GM21529 (cell line): ENCODE measurements around the gene CACNG5.
"Not testable (repeated sequence)": the region's sequence is repeated elsewhere in the genome, so short reads cannot be mapped to it uniquely, and the experiment has no call there.

ENCODE experiments used
- ATAC-seq: cut with Tn5 transposase; IDR thresholded peaks from one replicate; pipeline ENCODE4 v1.9.1; 2021; ENCODE audit not compliant: unreplicated experiment

The CACNG5 gene

DNA sequence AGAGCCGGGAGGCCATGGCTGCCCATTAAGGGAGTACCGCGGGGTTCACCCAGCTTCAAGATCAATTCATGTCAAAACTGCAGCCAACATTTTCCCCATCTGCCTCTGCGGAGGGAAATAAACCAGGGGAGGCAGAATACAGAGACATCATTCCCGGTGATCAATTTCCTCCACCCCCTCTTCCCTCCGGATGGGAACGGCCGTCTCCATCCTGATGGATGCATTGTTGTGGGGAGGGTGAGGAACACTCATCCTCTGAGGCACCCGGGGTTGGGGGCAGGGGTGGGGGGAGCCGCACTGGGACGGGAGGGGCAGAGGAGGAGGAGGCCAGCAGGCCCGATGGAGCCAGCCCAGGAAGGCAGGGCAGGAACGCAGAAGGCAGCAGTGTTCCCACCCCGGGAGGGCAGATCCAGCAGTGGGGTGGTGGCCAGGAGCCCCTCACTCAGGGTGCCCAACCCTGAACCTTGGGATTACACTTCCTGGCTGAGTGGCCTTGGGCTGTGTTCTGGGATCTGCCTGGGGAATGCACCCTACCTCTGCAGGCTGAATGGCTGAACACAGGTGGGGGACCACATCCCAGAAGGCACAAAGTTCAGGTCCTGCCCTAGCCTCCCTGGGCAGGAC, 14.2 kb downstream of the CACNG5 start:
- ATAC-seq: no peak

DNA sequence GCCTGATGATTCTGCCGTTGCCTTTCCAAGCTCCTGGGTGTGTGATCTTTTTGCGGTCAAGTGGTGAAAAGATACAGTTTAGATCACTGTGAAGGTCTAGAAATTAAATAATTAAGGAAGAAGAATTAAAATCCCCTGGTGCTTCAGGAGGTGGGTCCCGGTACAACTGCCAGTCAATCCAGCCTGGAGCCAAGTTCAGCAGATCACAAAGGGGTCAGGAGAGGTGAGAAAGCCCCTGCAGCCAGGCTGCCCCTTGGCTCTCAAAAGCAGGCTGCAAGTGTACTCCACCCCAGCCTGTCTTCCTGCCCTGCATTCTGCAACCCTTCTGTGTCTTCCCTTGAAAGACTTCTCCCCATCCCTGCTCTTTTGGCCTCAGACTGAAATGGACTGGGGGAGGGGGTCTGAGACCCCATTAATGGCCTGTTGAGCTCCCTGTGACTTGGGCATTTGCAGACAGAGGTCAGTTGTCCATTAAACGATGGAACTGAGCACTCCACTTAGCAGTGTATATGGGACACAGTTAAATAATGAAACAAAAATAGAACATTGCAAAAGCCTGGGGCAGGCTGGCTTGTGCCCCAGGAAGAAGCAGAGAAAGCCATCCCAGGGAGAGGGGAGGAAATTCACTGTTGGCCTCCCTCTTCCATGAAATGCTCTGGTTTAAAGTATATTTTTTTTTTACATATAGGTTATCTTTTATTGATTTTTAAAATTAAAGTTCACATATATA, 15.1 kb downstream of the CACNG5 start:
- ATAC-seq: no peak

DNA sequence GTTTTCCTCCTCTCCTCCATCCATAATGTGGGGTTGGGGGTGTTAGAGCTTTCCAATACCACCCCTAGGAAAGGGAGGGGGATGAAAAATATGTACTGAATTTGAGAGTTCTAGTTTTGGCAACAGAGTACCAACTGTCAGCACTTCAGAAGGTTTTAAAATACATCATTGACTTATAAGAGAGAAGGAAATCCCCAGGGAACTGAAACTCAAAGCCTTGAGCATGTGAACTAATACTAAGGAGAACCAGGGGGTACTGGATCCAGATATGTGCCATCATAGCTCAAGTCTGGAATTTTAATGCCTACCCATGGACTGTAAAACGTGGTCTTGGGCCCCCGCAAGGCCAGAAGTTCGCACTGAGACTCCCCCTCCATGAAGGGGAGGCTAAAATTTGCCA, 15.8 kb downstream of the CACNG5 start:
- no peak for ATAC-seq

DNA sequence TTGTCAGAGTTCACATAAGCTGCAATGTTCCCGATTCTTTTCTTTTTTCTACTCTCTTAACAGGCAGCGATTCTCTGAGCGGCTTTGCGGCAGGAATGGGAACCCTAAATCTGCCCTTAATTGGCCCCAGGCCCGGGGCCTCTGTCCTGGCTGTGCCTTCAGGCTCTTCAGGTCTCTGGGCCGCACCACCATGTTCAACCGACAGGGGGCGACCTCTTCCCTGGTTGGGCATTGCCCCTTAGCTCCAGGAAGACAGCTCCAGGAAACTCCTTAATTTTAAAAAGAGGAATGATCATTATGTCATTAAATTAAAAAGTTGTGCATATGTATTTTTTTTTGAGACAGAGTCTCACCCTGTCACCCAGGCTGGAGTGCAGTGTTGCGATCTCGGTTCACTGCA, 20.3 kb downstream of the CACNG5 start:
- no peak for ATAC-seq

DNA sequence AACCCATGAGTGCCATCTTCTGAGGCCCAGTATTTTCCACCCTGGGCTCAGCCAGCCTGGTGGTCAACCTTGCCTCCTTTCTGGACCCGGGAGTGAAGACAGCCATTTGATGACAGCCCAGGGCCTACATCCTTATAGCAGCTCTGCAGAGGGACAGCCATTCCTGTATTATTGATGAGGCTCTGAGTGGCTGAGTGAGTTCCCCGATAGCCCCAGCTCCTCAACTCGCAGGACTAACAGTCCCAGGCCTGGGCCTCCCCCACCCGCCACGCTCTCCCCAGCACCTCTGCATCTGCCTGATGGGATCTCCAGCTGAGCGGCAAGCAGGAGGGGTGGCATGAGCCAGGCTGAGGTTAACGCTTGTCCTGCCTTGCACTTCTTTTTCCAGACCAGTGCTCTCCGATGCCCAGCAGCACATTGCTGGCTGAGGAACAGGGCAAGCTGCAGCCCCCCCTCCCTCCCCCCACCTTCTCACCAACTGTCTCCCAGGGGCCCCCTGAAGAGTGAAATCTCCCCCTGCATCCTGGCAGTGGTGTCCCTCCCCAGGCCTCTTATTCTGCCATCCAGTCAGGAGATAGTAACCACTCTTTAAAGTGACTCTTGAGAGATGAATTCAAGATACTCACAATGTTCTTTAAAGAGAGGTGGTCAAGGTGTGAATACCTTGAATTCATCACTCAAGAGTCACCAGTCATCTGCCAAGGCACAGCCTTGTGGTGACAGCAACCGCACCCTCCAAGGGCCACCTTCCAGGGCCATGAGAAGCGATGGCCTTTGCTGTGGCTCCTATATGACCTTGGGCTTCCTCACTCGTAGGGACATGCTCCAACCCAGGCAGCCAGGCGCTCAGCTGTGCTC, 23.5 kb downstream of the CACNG5 start:
- no peak for ATAC-seq

DNA sequence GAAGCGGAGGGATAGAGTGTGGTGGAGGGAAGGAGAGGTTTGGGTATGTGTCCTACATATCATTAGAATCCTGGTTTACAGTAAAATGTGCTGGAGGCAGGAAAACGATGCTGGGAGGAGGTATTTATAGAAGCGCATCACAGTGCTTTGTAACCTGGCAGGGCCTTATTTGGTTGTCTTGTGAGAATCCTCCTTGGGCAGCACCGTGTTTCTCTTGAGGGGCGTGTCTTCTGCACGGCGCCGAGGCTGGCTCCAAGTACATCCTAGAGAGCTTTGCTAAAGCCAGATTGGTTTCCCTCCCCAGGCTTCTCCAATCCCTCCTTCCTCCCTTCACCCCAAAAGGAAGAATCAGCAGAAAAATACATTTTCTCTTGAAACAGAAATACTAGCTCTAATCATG, 24.4 kb downstream of the CACNG5 start:
- no peak for ATAC-seq

DNA sequence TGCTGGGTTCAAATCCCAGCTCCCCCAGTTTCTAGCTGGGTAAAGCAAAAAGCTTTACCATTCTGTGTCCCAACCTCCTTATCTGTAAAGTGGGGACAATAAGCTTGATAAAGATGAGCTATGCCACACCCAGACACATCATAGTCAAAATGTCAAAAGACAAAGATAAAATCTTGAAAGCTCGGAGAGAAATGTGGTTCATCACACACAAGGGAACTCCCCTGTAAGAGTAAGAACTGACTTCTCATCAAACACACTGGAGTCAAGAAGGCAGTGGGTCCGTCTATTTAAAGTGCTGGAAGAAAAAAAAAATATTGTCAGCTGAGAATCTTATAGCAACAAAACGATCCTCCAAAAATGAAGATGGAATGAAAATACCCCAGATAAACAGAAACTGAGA, 25.3 kb downstream of the CACNG5 start:
- no peak for ATAC-seq

DNA sequence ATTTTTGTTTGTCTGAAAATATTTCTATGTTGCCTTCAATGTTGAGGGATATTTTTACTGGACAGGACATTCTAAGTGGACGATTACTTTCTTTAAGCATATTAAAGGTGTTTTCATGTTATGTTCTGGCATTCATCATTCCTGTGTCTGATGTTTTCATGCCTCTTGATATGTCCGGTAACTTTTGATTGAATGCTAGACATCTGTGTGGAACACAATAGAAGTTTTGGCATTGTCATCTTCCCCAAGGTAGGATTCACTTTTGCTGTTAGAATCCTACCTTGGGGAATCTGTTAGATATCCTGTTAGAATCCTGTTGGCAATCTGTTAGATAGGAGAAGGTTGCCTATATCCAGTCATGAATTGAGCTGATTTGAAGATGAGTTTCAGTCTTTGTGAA, 28.9 kb downstream of the CACNG5 start:
- no peak for ATAC-seq

DNA sequence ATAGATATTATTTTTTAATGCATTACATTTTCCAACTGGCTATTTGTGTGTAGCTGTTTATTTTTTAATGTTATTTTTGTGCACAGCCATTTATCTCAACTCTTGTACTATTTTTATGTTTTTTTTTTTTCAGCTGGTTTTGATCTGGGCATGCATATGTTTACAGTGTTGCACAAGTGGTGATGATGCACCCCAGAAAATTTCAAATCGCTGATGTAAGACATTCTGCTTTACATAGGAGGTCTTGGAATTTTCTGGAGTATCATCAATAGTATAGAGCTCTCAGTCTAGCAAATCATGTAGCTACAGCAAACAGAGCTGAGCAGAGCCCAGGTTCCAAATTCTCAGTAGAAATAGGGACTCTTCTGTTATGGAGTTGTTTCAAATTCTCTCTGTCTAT, 30.2 kb downstream of the CACNG5 start:
- no peak for ATAC-seq

DNA sequence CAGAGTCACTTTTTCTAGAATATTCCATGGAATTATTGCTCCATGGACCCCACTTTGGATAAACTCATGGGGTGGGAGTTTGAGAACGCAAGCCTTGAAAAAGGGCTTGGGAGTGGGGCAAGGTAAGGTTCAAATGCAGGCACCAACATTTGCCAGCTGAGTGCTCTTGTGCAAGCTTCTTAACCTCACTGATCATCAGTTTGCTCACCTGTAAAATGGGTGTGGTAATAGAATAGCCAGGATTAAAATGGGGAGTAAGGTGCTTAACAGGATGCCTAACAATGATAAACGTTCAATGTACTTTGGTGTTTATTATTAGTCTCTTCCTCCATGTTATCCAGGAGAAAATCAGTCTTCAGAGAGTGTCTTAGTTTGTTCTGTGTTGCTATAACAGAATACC, 39.0 kb downstream of the CACNG5 start:
- ATAC-seq: no peak

DNA sequence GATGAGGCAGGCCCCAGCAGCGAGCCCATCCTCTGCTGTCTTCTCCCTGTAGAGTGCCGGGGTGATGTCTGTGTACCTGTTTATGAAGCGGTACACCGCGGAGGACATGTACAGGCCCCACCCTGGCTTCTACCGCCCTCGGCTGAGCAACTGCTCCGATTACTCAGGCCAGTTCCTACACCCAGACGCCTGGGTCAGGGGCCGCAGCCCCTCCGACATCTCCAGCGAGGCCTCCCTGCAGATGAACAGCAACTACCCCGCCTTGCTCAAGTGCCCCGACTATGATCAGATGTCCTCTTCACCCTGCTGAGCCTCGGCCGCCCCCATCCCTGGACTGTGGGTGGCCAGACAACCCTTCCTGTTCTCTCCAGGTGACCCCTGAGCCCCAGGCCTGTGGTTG, 50.0 kb downstream of the CACNG5 start:
- no peak for ATAC-seq

DNA sequence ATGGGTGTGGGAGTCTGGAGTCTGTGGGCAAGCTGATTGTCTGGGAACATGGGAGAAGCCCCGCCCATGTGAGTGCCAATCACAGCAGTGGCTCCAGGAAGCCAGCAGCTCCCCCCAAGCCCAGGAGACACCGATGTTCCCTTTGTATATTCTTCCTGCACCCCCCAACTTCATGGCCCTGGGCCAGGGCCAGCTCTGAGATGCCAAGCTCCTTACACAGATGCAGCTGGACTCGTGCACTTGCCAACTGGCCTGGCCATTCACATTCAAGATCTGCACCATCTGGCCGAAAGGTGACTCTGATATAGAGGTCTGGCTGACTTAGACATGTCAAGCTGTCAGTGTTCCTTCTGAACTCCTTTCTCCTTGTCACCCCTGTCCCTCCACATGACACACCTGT, 50.5 kb downstream of the CACNG5 start:
- no peak for ATAC-seq

DNA sequence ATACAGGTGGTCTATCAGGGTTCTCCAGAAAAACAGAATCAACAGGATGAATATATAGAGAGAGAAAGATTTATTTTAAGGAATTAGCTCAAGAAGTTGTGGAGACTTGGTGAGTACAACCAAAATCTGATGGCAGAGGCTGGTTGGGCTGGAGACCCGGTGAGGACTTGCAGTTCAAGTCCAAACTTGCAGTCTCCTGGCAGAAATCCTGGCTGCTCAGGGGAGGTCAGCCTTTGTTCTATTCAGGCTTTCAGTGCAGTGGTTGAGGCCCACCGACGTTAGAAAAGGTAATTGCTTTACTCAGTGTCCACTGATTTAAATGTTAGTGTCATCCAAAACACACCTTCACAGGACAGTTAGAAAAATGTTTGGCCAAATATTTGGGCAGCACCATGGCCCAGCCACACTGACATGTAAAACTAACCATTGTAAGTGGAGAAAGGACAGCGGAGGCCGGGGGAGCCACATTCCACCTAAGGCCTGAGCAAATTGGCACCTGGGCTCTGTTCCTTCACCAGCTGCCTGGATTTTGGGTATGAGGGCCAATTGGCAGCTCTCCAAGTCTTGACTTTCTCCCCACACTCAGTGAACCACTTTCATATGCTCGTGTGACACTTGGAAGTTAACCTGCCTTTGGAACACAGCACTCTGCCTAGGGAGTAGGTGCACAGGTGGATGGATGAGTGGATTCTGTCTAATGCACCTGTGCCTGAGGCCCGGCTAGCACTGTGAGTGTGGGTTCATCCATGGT, 54.7 kb downstream of the CACNG5 start:
- ATAC-seq: no peak

DNA sequence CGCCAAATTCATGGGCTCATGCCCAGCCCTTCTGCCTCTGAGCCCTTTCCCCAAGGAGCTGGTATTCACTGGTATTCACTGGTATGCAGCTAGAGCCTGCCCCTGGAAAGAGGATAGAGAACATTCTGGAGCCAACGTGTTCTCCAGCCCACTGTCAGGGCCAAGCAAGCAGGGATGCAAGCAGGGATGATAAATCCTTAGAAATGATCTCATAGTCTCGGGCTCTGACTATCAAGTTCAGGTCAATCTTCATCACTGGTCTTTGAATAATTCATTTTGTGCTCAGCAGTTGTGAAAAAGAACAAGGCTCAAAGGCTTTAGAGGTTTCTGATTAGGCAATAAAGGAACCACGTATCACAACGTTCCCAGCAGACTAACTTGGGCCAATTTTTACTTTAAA, 57.3 kb downstream of the CACNG5 start:
- no peak for ATAC-seq

DNA sequence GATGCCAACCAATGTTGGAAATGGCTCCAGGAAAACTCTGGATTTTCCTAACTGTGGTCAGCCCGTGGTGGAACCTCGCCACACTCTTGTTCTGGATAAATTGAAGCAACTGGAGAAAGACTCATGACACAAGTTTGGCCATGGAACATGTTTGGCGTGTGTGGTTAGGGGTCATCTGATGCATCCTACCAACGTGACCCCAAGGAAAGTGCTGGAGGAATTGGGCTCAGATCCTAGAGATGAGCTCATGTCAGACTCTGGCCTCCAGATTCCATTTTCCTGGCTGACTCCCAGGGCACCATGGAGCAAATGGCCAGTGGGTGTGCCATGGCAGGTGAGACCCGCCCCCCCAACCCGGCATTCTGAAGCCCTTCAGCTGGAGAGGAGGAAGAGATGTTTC, 58.5 kb downstream of the CACNG5 start:
- no peak for ATAC-seq

DNA sequence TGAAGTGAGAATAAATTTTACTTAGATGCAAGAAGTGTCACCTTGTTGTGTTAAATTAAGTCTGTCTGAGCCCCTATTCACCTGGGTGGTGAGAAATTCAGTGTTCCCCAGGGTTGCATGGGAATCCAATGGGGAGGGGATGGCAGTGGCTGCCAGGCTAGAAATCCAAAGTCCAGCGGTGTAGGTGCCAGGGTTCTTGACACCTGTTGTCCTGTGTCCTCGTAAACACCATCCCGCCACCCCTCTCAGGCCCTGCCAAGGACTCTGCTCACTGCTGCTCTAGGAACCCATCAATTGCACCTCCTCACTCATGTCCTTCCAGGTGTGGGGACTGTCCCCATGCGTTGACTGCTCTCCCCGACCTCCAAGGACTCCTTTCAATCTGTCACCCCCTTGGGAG, 58.9 kb downstream of the CACNG5 start:
- no peak for ATAC-seq

DNA sequence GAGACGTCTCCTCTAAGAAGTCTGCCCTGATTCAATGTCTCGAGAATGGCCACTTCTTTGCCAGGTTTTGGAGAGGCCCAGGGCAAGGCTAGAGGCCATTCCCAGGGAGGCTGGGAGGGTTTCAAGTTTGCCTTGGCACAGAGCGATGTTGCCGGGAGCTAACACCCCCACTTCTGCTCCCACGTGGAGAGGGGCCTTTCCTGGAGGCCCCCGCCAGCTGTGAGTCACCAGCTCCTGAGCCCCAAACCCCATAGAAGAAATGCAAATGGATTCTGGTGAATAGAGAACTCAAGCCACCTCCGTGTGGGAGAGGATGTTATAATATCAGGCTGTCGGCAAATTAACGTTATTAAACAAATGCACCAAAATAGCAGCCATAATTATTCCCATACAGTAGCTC, 62.2 kb downstream of the CACNG5 start:
- no peak for ATAC-seq

DNA sequence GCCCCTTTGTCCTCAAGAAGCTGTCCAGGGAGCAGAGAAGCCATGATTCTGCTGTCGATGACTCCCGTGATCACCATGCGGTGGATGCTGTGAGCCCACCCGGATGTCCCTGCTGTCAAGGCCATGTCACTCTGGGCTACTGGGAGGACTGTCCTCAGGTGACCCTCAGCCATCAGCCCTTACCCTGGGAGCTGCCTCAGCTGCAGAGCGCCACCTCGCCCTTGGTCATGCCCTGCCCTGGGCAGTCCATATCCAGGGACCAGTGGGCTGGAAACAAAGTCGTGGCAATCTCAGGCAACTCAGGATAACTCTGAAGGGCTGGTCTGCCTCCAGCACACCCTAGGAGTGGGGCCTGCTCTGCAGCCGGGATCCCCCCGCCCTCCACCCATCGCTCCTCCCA, 63.6 kb downstream of the CACNG5 start:
- no peak for ATAC-seq

DNA sequence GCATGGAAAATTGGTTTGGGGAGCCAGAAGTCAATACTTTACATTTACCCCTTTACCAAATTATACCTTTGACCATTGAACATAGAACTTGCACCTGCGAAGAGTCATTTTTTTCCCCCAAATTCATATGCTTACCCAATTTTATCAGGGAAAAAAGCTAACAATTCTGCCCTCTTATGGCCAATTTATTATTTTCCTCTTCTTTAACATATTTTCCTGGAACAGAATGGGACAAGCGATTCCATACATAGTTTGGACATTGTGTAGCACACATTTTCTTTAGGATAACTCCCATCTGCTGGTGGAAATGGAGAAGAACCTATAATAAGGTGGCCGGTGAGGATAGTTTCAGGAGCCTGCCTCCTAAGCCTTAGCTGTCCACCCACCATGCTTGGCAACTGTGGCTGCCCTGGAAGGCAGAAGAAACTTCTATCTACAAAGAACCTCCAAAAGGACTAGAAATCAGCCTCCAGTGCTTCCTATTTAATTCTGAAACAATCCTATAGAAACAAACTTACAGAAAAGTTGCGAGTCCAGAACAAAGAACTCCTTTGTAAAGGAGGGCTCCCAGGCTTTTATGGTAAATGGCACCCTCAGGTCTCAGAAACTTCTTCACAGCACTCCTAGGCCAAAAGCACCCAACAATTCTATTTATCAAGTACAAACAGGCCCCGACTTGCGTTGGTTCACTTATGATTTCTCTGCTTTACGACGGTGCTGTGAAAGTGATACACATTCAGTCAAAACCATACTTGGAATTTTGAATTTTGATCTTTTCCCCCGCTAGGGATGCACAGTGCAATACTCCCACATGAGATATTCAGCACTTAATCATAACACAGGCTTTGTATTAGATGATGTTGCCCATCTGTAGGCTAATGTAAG, 65.5 kb downstream of the CACNG5 start:
- ATAC-seq: no peak

DNA sequence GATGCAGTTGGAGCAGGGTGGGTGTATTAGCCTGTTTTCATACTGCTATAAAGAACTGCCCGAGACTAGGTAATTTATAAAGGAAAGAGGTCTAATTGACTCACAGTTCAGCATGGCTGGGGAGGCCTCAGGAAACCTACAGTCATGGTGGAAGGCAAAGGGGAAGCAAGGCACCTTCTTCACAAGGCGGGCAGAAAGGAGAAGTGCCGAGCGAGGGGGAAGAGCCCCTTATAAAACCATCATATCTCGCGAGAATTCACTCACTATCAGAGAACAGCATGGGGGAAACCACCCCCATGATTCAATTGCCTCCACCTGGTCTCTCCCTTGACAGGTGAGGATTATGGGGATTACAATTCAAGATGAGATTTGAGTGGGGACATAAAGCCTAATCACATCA, 68.4 kb downstream of the CACNG5 start:
- not testable (repeated sequence) for ATAC-seq
